Measurements from ENCODE around the gene PRR13.
"Not testable (repeated sequence)": the region's sequence is repeated elsewhere in the genome, so short reads cannot be mapped to it uniquely, and the experiment has no call there.

The PRR13 gene

GRCh38 chr12:53468282-53468681, 26.7 kb downstream of the PRR13 start:
- no peak for DNase-seq (ENCODE audit: low read depth in 3 of 3)

- DNase-seq (ENCODE audit: low read depth in 3 of 3), result no peak
These were observed 30.6 kb downstream of the PRR13 start for GRCh38 chr12:53472056-53472582.

GRCh38 chr12:53474077-53474476, 32.5 kb downstream of the PRR13 start:
- no peak for DNase-seq (ENCODE audit: low read depth in 3 of 3)

GRCh38 chr12:53474819-53475218, 33.3 kb downstream of the PRR13 start:
- no peak for DNase-seq (ENCODE audit: low read depth in 3 of 3)

GRCh38 chr12:53476769-53477209, 35.3 kb downstream of the PRR13 start:
- DNase-seq (ENCODE audit: low read depth in 3 of 3), result no peak

- DNase-seq (ENCODE audit: low read depth in 3 of 3), result no peak
These were observed 37.3 kb downstream of the PRR13 start for GRCh38 chr12:53478865-53479264.

- DNase-seq (ENCODE audit: low read depth in 3 of 3), result no peak
These were observed 37.8 kb downstream of the PRR13 start for GRCh38 chr12:53479331-53479730.

- DNase-seq (ENCODE audit: low read depth in 3 of 3), result no peak
These were observed 39.2 kb downstream of the PRR13 start for GRCh38 chr12:53480491-53481442.

GRCh38 chr12:53481458-53481857, 39.9 kb downstream of the PRR13 start:
- not testable (repeated sequence) for DNase-seq (ENCODE audit: low read depth in 3 of 3)

- no peak for DNase-seq (ENCODE audit: low read depth in 3 of 3)
These were observed 40.5 kb downstream of the PRR13 start for GRCh38 chr12:53481939-53482586.

- no peak for DNase-seq (ENCODE audit: low read depth in 3 of 3)
These were observed 41.2 kb downstream of the PRR13 start for GRCh38 chr12:53482626-53483168.

- no peak for DNase-seq (ENCODE audit: low read depth in 3 of 3)
These were observed 41.9 kb downstream of the PRR13 start for GRCh38 chr12:53483225-53483978.

- DNase-seq (ENCODE audit: low read depth in 3 of 3), result no peak
These were observed 42.4 kb downstream of the PRR13 start for GRCh38 chr12:53483979-53484377.

- DNase-seq (ENCODE audit: low read depth in 3 of 3), result no peak
These were observed 43.4 kb downstream of the PRR13 start for GRCh38 chr12:53484686-53485575.

GRCh38 chr12:53485955-53486735, 44.6 kb downstream of the PRR13 start:
- no peak for DNase-seq (ENCODE audit: low read depth in 3 of 3)

GRCh38 chr12:53486736-53487487, 45.4 kb downstream of the PRR13 start:
- no peak for DNase-seq (ENCODE audit: low read depth in 3 of 3)

GRCh38 chr12:53489242-53489864, 47.8 kb downstream of the PRR13 start:
- DNase-seq (ENCODE audit: low read depth in 3 of 3), result no peak

GRCh38 chr12:53492188-53492587, 50.7 kb downstream of the PRR13 start:
- DNase-seq (ENCODE audit: low read depth in 3 of 3), result no peak
